ENCODE results near the gene GBX2. TPM values are rescaled to one million over a fixed set of nuclear protein-coding genes. Genes with fewer than 3 reads are reported as not detected.

GBX2 gene
- not detected for total RNA-seq

DNA sequence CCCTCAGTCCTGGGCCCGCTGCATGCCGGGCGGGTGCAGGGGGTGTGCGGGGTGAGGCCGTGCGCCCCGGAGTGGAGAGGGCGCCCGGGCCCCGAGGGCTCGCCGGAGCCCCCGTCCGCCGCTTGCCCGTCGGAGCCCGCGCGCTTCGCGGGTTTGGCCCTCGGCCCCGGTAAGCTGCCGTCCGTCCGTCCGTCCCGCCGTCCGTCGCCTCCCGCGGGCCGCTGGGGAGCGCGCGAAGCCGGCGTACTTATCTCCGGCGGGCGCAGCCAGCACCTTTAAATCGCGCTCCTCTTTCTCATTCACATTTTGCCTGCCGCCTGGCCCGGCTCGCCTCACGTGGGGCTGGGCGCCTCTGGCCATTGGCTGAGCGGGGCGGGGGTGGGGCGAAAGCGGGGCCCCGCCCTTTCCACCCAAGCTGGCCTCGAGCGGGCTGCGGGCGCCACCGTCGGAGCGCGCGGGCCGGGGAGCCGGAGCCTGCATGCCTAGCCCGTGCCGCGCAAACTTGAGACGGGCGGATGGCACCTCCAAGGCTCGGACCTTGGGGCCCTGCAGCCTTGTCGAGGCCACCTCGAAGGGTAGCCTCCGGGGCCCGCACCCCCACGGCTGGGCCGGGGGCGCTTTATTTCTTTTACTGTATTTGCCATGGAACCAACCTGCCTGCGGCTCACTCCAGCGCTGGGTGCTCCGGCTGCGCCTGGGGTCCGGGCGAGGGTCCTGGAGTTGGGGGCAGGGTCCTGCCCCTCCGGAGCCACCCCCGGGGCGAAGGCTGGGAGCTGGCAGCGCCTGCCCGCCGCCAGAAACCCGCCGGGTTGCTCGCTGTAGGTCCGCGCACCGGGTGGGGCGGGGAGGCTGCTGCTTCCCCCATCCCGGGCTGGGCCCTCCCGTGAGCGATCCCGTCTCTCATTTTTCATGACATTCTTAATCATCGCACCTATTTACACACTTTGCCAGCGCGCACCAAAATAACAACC, at the start of gene GBX2:
Gene GBX2, minus strand, starts transcription at position 277 of the 971 bp plus-strand sequence. CDS start 415 bp downstream, outside the sequence.
- peaks cover 57% of the 10 kb centered on the region for H3K27me3 Mint-ChIP-seq
- intact Hi-C loops (cut with DNase I, micrococcal nuclease) = loop anchor here (5.0 to 10.0 kb wide), 2 partner anchors 494 to 496 kb away; no protein-coding TSS in a partner anchor
- peak; percentile 53 for ATAC-seq

DNA sequence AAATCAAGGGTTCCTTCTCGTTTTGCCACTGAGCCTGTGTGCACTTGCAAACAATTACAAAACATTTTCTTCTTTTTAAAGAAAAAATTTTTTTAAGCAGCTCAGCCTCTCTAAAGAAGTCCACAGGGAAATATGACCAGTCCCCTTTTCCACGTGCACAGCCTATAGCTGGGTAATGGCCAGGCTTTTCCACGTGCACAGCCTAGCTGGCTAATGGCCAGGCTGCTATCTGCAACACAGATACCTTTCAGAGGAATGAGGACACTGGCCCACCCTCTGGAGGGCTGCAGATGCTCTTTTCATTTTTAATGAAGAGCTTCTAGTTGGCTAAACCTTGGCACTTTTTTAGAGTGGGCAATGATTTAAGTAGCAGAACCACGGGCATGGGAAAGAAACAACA, 49.7 kb upstream of the GBX2 start:
- H3K27me3 Mint-ChIP-seq = peaks cover 21% of the 10 kb centered on the region
- ChIA-PET POLR2A (no interaction called here), CTCF (interaction anchor here (0.7 kb wide), 1 partner anchor 74 kb away, joined by 3 read pairs; no protein-coding TSS in a partner anchor)

More for the DNA sequence above, at the start of gene GBX2:
- Mint-ChIP-seq H3K36me3 (ENCODE audit: low read depth) (no peaks in the 10 kb centered on the region), H3K27ac (no peak within 1 kb of the TSS), H3K4me3 (peak within 1 kb of the TSS; percentile 12), H3K4me1 (peaks cover 11% of the 10 kb centered on the region), H3K9me3 (ENCODE audit: low read depth) (no peaks in the 10 kb centered on the region)
- peak; percentile 49 for DNase-seq
- POLR2A ChIA-PET = no interaction called here
- CTCF ChIA-PET = no interaction called here

DNA sequence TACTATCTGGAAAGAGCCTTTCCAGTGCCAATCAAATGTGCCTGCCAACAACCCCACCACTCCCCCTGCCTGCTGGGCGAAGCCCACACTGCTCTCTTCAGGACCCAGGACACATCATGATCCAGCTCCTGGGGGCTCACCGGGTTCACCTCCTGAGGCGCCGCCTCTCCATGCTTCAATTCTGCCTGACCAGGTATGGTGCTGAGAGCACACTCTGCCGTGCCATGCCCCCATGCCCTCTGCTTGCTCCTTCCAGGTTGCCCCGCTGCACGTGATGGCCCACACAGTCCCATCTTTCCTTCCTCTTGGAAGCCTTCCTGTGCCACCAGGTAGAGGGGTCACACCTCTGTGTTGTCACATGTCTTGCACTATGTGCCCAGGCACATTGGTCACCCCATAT, 48.5 kb upstream of the GBX2 start:
- CTCF ChIA-PET = no interaction called here

More for the DNA sequence above, 49.7 kb upstream of the GBX2 start:
- intact Hi-C loops (cut with DNase I, micrococcal nuclease) = no loop called here
- no peaks in the 10 kb centered on the region for H3K36me3 Mint-ChIP-seq (ENCODE audit: low read depth)
- DNase-seq (no peak), ATAC-seq (no peak)
- no peak overlapping the region for H3K4me3 Mint-ChIP-seq
- H3K4me1 Mint-ChIP-seq = no peaks in the 10 kb centered on the region
- H3K9me3 Mint-ChIP-seq (ENCODE audit: low read depth) = no peaks in the 10 kb centered on the region
- no peak overlapping the region for H3K27ac Mint-ChIP-seq

DNA sequence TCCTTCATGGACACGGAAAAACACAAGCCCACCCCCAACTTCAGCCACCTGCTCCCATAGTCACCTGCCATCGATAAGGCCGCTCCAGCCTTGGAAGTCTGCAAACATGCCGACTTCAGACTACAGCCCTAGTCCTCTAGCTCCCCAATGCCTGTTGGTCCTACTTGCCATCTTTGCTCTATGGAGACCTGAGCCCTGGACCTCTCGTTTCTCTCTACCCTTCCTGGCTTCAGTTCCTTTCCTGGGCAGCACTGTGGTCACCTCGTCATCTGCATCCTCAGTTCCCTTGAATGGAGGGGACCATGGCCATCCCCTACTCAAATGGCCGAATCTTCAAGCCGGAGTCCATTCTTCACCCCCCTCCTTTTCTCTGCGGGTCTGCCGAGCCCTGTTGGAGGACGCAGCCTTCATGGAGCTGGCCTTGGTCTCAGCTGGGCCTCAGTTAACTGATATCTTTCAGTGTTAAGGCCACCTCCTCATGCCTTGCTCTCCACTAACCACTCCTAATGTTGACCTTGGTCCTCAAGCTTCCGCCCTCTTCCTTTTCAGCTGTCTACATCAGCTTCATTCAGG, 47.7 kb upstream of the GBX2 start:
- Mint-ChIP-seq H3K36me3 (ENCODE audit: low read depth) (no peaks in the 10 kb centered on the region), H3K27me3 (peaks cover 24% of the 10 kb centered on the region), H3K4me3 (no peak overlapping the region), H3K9me3 (ENCODE audit: low read depth) (no peaks in the 10 kb centered on the region), H3K4me1 (no peaks in the 10 kb centered on the region), H3K27ac (no peak overlapping the region)
- ChIA-PET CTCF (no interaction called here), POLR2A (interaction anchor here (0.6 kb wide), 1 partner anchor 27 kb away, joined by 7 read pairs; no protein-coding TSS in a partner anchor)
- DNase-seq (no peak), ATAC-seq (no peak)
- intact Hi-C loops (cut with DNase I, micrococcal nuclease) = no loop called here

More for the DNA sequence above, 48.5 kb upstream of the GBX2 start:
- intact Hi-C loops (cut with DNase I, micrococcal nuclease) = no loop called here
- no peaks in the 10 kb centered on the region for H3K4me1 Mint-ChIP-seq
- no peaks in the 10 kb centered on the region for H3K9me3 Mint-ChIP-seq (ENCODE audit: low read depth)
- DNase-seq = no peak
- no peaks in the 10 kb centered on the region for H3K36me3 Mint-ChIP-seq (ENCODE audit: low read depth)
- no peak for ATAC-seq
- no peak overlapping the region for H3K4me3 Mint-ChIP-seq
- no peak overlapping the region for H3K27ac Mint-ChIP-seq
- POLR2A ChIA-PET = no interaction called here
- H3K27me3 Mint-ChIP-seq = peaks cover 21% of the 10 kb centered on the region

DNA sequence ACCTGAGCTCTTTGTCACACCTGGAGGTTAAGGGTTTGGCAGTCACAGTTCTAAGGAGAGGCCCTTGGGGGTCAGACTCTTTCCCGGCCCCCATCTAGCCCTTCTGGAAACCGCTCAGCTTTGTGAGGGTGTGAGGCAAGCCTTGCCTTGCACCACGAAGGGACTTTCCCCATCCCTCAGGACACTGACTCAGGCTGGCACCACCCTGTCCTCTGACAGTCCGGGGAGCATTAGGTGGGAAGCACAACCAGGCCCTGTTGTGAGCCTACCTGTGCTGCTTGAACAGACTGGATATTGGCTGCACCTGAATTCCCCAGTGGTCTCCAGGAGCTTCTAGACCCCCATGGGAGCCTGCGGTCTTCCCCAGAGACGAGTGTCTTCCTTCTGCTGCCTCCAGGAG, 47.0 kb upstream of the GBX2 start:
- H3K27me3 Mint-ChIP-seq = peaks cover 27% of the 10 kb centered on the region
- H3K27ac Mint-ChIP-seq = no peak overlapping the region
- ChIA-PET CTCF (interaction anchor here (0.7 kb wide), 1 partner anchor 412 kb away, joined by 4 read pairs; no protein-coding TSS in a partner anchor), POLR2A (no interaction called here)
- no peak overlapping the region for H3K4me3 Mint-ChIP-seq
- no peaks in the 10 kb centered on the region for H3K36me3 Mint-ChIP-seq (ENCODE audit: low read depth)
- intact Hi-C loops (cut with DNase I, micrococcal nuclease) = no loop called here
- ATAC-seq (no peak), DNase-seq (no peak)
- no peaks in the 10 kb centered on the region for H3K4me1 Mint-ChIP-seq
- H3K9me3 Mint-ChIP-seq (ENCODE audit: low read depth) = no peaks in the 10 kb centered on the region

DNA sequence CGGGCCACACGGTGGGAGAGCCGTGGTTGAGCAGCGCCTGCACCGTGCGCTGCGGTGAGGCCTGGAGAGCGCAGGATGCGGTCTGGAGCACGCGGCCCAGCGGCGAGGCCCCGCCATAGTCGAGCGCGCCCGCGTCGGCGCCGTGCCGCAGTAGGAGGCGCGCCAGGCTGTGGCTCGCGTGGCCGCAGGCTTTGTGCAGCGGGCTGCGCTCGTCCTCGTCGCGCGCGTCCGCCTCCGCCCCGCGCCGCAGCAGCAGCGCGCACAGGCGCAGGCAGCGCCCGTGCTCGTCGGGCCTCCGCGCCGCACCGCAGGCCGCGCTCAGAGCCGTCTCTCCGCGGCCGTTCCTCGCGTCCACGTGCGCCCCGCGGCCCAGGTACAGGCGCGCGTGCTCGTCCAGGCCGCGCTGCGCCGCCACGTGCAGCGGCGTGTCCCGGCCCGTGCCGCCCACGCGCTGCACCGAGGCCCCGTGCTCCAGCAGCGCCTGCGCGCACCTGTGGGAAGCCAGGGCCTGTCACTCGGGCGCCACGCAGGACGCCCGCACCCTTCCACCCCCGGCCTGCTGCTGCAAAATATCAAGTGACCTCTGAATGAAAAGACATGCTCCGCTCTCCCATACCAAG, 46.3 kb upstream of the GBX2 start:
- Mint-ChIP-seq H3K9me3 (ENCODE audit: low read depth) (no peaks in the 10 kb centered on the region), H3K27me3 (peaks cover 27% of the 10 kb centered on the region), H3K36me3 (ENCODE audit: low read depth) (no peaks in the 10 kb centered on the region), H3K4me3 (no peak overlapping the region), H3K27ac (no peak overlapping the region), H3K4me1 (no peaks in the 10 kb centered on the region)
- ATAC-seq (no peak), DNase-seq (no peak)
- intact Hi-C loops (cut with DNase I, micrococcal nuclease) = no loop called here
- ChIA-PET POLR2A (no interaction called here), CTCF (interaction anchor here (0.7 kb wide), 1 partner anchor 413 kb away, joined by 4 read pairs; no protein-coding TSS in a partner anchor)

DNA sequence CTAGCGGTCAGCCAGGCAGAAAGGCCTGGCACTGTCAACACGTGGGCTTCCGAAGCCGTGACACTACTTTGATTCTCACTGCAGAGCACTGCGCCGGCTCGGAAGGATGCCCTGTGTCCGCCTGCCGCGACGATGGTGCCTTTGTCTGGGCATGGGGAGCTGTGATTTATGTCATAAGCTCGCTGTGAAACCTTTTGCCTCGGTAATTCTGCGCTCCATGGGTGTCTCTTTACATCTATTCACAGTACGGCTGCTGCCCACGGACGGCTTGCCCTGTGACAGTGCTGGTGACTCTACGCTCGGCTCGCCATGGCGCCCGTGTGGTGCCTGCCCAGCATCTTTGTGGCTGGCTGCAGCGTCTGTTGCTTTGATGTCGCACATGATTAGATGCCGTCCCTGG, 43.1 kb upstream of the GBX2 start:
- ChIA-PET POLR2A (no interaction called here), CTCF (interaction anchor here (0.6 kb wide), 1 partner anchor 21 kb away, joined by 3 read pairs; no protein-coding TSS in a partner anchor)
- Mint-ChIP-seq H3K4me1 (no peaks in the 10 kb centered on the region), H3K9me3 (ENCODE audit: low read depth) (peaks cover under 1% of the 10 kb centered on the region), H3K4me3 (no peak overlapping the region), H3K27ac (no peak overlapping the region), H3K27me3 (peaks cover 21% of the 10 kb centered on the region), H3K36me3 (ENCODE audit: low read depth) (no peaks in the 10 kb centered on the region)
- DNase-seq (no peak), ATAC-seq (no peak)
- intact Hi-C loops (cut with DNase I, micrococcal nuclease) = no loop called here

DNA sequence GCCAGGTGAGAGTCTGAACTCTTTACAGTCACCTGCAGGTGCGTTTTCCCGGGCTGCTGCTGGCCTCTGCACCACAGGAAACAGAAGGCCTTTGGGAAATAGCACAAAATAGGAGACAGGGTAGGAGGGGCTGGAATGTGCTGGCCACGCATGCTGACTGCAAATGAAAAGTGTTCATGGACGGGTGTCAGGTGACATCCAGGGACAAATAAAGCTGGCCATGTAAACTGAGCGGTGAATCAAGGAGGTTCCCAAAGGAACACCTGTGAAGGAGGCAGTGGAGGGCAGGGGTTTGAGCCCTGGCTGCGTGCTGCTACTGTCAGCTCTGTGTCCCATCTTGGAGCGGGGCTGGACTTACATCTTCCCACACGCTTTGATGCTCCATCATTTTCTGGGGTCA, 42.4 kb upstream of the GBX2 start:
- intact Hi-C loops (cut with DNase I, micrococcal nuclease) = no loop called here
- ChIA-PET POLR2A (no interaction called here), CTCF (no interaction called here)
- Mint-ChIP-seq H3K4me1 (no peaks in the 10 kb centered on the region), H3K36me3 (ENCODE audit: low read depth) (no peaks in the 10 kb centered on the region), H3K9me3 (ENCODE audit: low read depth) (peaks cover 5% of the 10 kb centered on the region), H3K27me3 (peaks cover 16% of the 10 kb centered on the region), H3K4me3 (no peak overlapping the region), H3K27ac (no peak overlapping the region)
- DNase-seq (no peak), ATAC-seq (no peak)

DNA sequence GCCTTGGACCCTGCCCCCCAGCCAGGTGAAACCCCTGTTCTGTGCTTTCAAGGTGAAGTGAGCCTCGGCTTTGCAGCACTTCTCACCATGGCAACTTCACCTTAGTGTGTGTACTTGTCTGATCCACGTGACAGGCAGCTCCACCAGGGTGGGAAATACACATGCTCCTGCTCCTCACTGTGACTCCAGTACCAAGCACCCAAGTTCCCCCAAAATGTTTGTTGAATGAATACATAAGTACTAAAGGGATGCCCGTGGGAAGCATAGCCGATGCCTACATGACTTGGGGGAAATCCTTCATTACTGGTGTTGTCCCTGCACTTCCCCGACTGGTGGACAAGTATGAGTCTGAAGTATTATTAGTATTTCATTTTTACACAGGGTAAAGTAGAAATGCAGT, 41.8 kb upstream of the GBX2 start:
- no peak for ATAC-seq
- peaks cover 5% of the 10 kb centered on the region for H3K9me3 Mint-ChIP-seq (ENCODE audit: low read depth)
- H3K27ac Mint-ChIP-seq = no peak overlapping the region
- DNase-seq = no peak
- H3K4me1 Mint-ChIP-seq = no peaks in the 10 kb centered on the region
- ChIA-PET POLR2A (no interaction called here), CTCF (no interaction called here)
- intact Hi-C loops (cut with DNase I, micrococcal nuclease) = no loop called here
- H3K4me3 Mint-ChIP-seq = no peak overlapping the region
- H3K27me3 Mint-ChIP-seq = peaks cover 14% of the 10 kb centered on the region
- no peaks in the 10 kb centered on the region for H3K36me3 Mint-ChIP-seq (ENCODE audit: low read depth)

DNA sequence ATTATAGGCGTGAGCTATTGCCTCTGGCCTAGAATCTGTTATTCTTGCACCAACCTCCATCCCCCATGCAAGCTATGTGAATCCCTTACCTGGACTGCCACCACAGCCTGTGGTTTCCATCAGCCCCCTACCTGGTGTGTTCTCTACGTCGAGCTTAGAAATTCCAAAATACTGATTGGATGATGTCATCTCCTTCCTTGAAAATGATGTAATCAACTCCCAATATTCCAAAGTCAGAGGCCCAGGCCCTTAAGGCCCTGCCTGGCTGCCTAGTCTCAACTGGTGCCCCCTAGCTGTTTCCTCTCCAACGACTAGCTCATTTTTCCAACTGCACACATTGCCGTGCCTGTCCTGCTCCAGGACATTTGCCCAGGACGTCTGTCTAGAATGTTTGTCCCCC, 41.3 kb upstream of the GBX2 start:
- no peaks in the 10 kb centered on the region for H3K36me3 Mint-ChIP-seq (ENCODE audit: low read depth)
- DNase-seq = no peak
- no peak overlapping the region for H3K27ac Mint-ChIP-seq
- CTCF ChIA-PET = interaction anchor here (0.6 kb wide), 1 partner anchor 430 kb away, joined by 3 read pairs; no protein-coding TSS in a partner anchor
- intact Hi-C loops (cut with DNase I, micrococcal nuclease) = no loop called here
- H3K4me1 Mint-ChIP-seq = no peaks in the 10 kb centered on the region
- POLR2A ChIA-PET = no interaction called here
- peaks cover 12% of the 10 kb centered on the region for H3K27me3 Mint-ChIP-seq
- H3K4me3 Mint-ChIP-seq = no peak overlapping the region
- H3K9me3 Mint-ChIP-seq (ENCODE audit: low read depth) = peaks cover 5% of the 10 kb centered on the region
- no peak for ATAC-seq

DNA sequence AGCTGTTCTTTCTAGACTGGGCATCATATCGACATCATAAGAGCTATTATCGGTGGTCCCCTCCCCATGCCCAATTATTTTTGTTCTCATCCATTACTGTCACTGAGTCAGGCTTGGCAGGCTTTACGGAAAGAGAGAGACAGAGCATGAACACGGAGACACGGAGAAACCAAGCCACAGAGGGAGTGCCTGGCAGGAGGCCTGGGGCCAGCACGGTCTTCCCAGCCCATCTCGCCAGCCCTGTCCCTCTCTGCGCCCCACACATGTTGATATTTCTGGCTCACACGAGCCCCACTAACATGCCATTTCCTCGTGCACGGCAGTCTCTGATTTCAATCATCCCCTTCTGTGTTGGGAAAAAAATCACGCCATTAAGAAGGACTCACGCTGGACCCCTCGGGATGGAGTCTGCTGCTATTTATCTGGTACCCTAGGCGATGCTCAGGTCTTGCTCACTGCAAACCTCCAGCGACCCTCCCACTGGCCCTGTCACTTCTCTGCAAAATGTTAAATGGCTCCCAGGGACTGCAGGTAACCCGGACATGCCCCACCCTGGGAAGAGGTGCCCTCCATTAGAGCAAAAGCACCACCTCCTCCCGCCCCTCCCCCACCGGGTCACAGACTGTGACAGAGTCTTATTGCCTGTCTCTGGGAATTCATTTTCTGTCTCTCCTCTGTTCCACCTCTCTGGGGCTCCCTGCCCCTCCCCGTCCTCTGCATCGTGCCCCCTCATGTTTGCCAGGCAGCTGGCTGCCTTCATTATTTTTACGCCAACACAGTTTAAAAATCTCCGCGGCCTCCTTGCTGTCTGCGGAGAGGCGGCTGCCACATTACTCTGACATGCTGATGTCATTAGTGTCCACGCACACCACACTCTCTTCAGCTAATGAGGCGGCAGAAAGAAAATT, 40.1 kb upstream of the GBX2 start:
- H3K4me1 Mint-ChIP-seq = no peaks in the 10 kb centered on the region
- H3K27ac Mint-ChIP-seq = no peak overlapping the region
- intact Hi-C loops (cut with DNase I, micrococcal nuclease) = no loop called here
- peaks cover 9% of the 10 kb centered on the region for H3K27me3 Mint-ChIP-seq
- H3K4me3 Mint-ChIP-seq = no peak overlapping the region
- H3K9me3 Mint-ChIP-seq (ENCODE audit: low read depth) = peaks cover 5% of the 10 kb centered on the region
- ChIA-PET CTCF (interaction anchor here (0.7 kb wide), 1 partner anchor 88 kb away, joined by 5 read pairs; no protein-coding TSS in a partner anchor), POLR2A (no interaction called here)
- no peaks in the 10 kb centered on the region for H3K36me3 Mint-ChIP-seq (ENCODE audit: low read depth)
- DNase-seq (no peak), ATAC-seq (no peak)
